SIG-M5 treated with dmso at 0.1 percent for 504 hours (cell line): ENCODE measurements around the gene NFU1.
"Not testable (repeated sequence)": the region's sequence is repeated elsewhere in the genome, so short reads cannot be mapped to it uniquely, and the experiment has no call there.

ENCODE experiments used
- DNase-seq: peaks from one replicate; lab custom pipeline; 2025; ENCODE audit not compliant: unreplicated experiment; lab: John Stamatoyannopoulos, UW

NFU1 gene

GRCh38 chr2:69389271-69389670 lies 48.0 kb downstream of the NFU1 start:
- DNase-seq: no peak

- DNase-seq: no peak
Measured at GRCh38 chr2:69387770-69388481, 49.3 kb downstream of the NFU1 start.

GRCh38 chr2:69386789-69387734 lies 50.2 kb downstream of the NFU1 start, which contains the start of gene GFPT1:
Gene GFPT1 (minus strand): TSS chr2:69387227. CDS start chr2:69387071, 156 bp downstream.
- DNase-seq: peak; percentile 89

GRCh38 chr2:69386360-69386759 lies 50.9 kb downstream of the NFU1 start:
- no peak for DNase-seq

GRCh38 chr2:69385443-69386151 lies 51.6 kb downstream of the NFU1 start:
- DNase-seq: no peak

GRCh38 chr2:69384618-69385081 lies 52.6 kb downstream of the NFU1 start:
- no peak for DNase-seq

GRCh38 chr2:69383176-69383812 lies 53.9 kb downstream of the NFU1 start:
- DNase-seq: no peak

- no peak for DNase-seq
Measured at GRCh38 chr2:69382547-69382946, 54.7 kb downstream of the NFU1 start.

GRCh38 chr2:69381337-69381737 lies 55.9 kb downstream of the NFU1 start:
- peak; percentile 44 for DNase-seq

GRCh38 chr2:69380072-69380917 lies 56.9 kb downstream of the NFU1 start:
- DNase-seq: no peak

- DNase-seq: no peak
Measured at GRCh38 chr2:69376403-69376802, 60.8 kb downstream of the NFU1 start.

GRCh38 chr2:69375494-69376353 lies 61.5 kb downstream of the NFU1 start:
- DNase-seq: peak; percentile 60

GRCh38 chr2:69372767-69373166 lies 64.5 kb downstream of the NFU1 start:
- no peak for DNase-seq

- no peak for DNase-seq
Measured at GRCh38 chr2:69369802-69370201, 67.4 kb downstream of the NFU1 start.

GRCh38 chr2:69368588-69368987 lies 68.6 kb downstream of the NFU1 start:
- DNase-seq: no peak

GRCh38 chr2:69359371-69359770 lies 77.9 kb downstream of the NFU1 start:
- DNase-seq: no peak

- no peak for DNase-seq
Measured at GRCh38 chr2:69358914-69359313, 78.3 kb downstream of the NFU1 start.

- DNase-seq: no peak
Measured at GRCh38 chr2:69356471-69356870, 80.8 kb downstream of the NFU1 start.

- DNase-seq: not testable (repeated sequence)
Measured at GRCh38 chr2:69354976-69355375, 82.3 kb downstream of the NFU1 start.
